Muscle of leg (tissue), 11 donors: Measurements from ENCODE around the gene SAMD4A. TPM values are rescaled to one million over a fixed set of nuclear protein-coding genes. Genes with fewer than 3 reads are reported as not detected.

Experiments
- DNase-seq: peaks from one replicate; pipeline ENCODE4 v3.0.0; 2013
- H3K27ac ChIP-seq: one replicate; pipeline ENCODE4 v1.5.1; 2013; ENCODE audit warnings: mild to moderate bottlenecking, low read length, control low read depth
- H3K27me3 ChIP-seq: one replicate; pipeline ENCODE4 v1.6.1; 2013; ENCODE audit warnings: low read length; ENCODE audit not compliant: control insufficient read depth, insufficient read depth
- H3K36me3 ChIP-seq: one replicate; pipeline ENCODE4 v1.6.1; 2013; ENCODE audit warnings: low read length; ENCODE audit not compliant: control insufficient read depth, insufficient read depth
- H3K4me1 ChIP-seq: one replicate; pipeline ENCODE4 v1.6.1; 2013; ENCODE audit warnings: low read length; ENCODE audit not compliant: control insufficient read depth, insufficient read depth
- H3K4me3 ChIP-seq: one replicate; pipeline ENCODE4 v1.5.1; 2013; ENCODE audit warnings: low read length, control low read depth
- H3K9me3 ChIP-seq: replicated peaks from 2 replicates; pipeline ENCODE4 v1.6.1; 2013; ENCODE audit warnings: low read depth, low read length; ENCODE audit not compliant: control insufficient read depth
- WGBS: methylation state at CpG from one replicate; pipeline ENCODE4 v1.1.5; 2013; ENCODE audit warnings: missing lambda C conversion rate; ENCODE audit not compliant: insufficient coverage; 5-methylcytosine and 5-hydroxymethylcytosine counted together
- polyA plus RNA-seq, 8 donors: library from polyadenylated mRNA; unstranded; fragments of 120-200 nt; gene quantifications; one replicate each; pipeline versions ENCODE4 v1.2.1 to v1.2.3, GENCODE V29; 2013; ENCODE audit warnings: inconsistent platforms in 1 of 8, low replicate concordance in 1 of 8; ENCODE audit not compliant: insufficient read length in 8 of 8, insufficient read depth in 1 of 8
- total RNA-seq: library from RNA; stranded (reverse); fragments of 120-200 nt; gene quantifications from one replicate; pipeline ENCODE4 v1.2.4, GENCODE V29; 2013

The SAMD4A gene
- total and polyA plus RNA-seq, 9 donors, result 39.5 to 74.1 (median 52.8) TPM

- H3K27ac ChIP-seq, result peak overlapping the region; percentile 85
- no peak overlapping the region for H3K4me3 ChIP-seq
- whole genome bisulfite sequencing, result 47% methylated on average over 4 of the region's 11 CpGs
- no peaks in the 10 kb centered on the region for H3K36me3 ChIP-seq
- peaks cover 42% of the 10 kb centered on the region for H3K4me1 ChIP-seq
- no peaks in the 10 kb centered on the region for H3K9me3 ChIP-seq
- peak; percentile 90 for DNase-seq
- no peaks in the 10 kb centered on the region for H3K27me3 ChIP-seq
These were observed 110.1 kb downstream of the SAMD4A start for GRCh38 chr14:54676812-54677708.

- Histone ChIP-seq H3K9me3 (peaks cover 1% of the 10 kb centered on the region), H3K27me3 (no peaks in the 10 kb centered on the region), H3K4me3 (no peak overlapping the region), H3K27ac (no peak overlapping the region), H3K4me1 (peaks cover 26% of the 10 kb centered on the region), H3K36me3 (no peaks in the 10 kb centered on the region)
- DNase-seq, result peak; percentile 66
- no CpG with 5 or more reads among the region's 6 CpGs for WGBS
These were observed 113.7 kb downstream of the SAMD4A start for GRCh38 chr14:54680651-54681050.

GRCh38 chr14:54681811-54682261, 114.9 kb downstream of the SAMD4A start:
- Histone ChIP-seq H3K4me3 (no peak overlapping the region), H3K27me3 (no peaks in the 10 kb centered on the region), H3K4me1 (peaks cover 24% of the 10 kb centered on the region), H3K36me3 (no peaks in the 10 kb centered on the region), H3K27ac (no peak overlapping the region), H3K9me3 (peaks cover 2% of the 10 kb centered on the region)
- DNase-seq, result no peak
- 60% methylated on average over 1 of the region's 4 CpGs for WGBS

- Histone ChIP-seq H3K27ac (no peak overlapping the region), H3K9me3 (peaks cover 2% of the 10 kb centered on the region), H3K4me1 (peaks cover 27% of the 10 kb centered on the region), H3K36me3 (no peaks in the 10 kb centered on the region), H3K4me3 (no peak overlapping the region), H3K27me3 (no peaks in the 10 kb centered on the region)
- WGBS, result 60% methylated on average over 1 of the region's 3 CpGs
- DNase-seq, result no peak
These were observed 115.7 kb downstream of the SAMD4A start for GRCh38 chr14:54682578-54682977.

GRCh38 chr14:54683882-54684794, 117.2 kb downstream of the SAMD4A start:
- H3K27me3 ChIP-seq, result no peaks in the 10 kb centered on the region
- H3K4me3 ChIP-seq, result no peak overlapping the region
- H3K9me3 ChIP-seq, result peaks cover 2% of the 10 kb centered on the region
- no peaks in the 10 kb centered on the region for H3K36me3 ChIP-seq
- WGBS, result 6% methylated on average over 3 of the region's 8 CpGs
- DNase-seq, result peak; percentile 77
- peak overlapping the region; percentile 78 for H3K27ac ChIP-seq
- peaks cover 28% of the 10 kb centered on the region for H3K4me1 ChIP-seq

- peaks cover 28% of the 10 kb centered on the region for H3K4me1 ChIP-seq
- H3K36me3 ChIP-seq, result no peaks in the 10 kb centered on the region
- peaks cover 2% of the 10 kb centered on the region for H3K9me3 ChIP-seq
- H3K27ac ChIP-seq, result peak overlapping the region; percentile 85
- WGBS, result 95% methylated on average over 2 of the region's 4 CpGs
- H3K4me3 ChIP-seq, result no peak overlapping the region
- H3K27me3 ChIP-seq, result no peaks in the 10 kb centered on the region
- no peak for DNase-seq
These were observed 118.4 kb downstream of the SAMD4A start for GRCh38 chr14:54685286-54685845.

GRCh38 chr14:54686219-54686870, 119.4 kb downstream of the SAMD4A start:
- 76% methylated on average over 5 of the region's 8 CpGs for WGBS
- peak; percentile 83 for DNase-seq
- H3K9me3 ChIP-seq, result peaks cover 2% of the 10 kb centered on the region
- peaks cover 35% of the 10 kb centered on the region for H3K4me1 ChIP-seq
- H3K27ac ChIP-seq, result peak overlapping the region; percentile 85
- H3K4me3 ChIP-seq, result no peak overlapping the region
- no peaks in the 10 kb centered on the region for H3K36me3 ChIP-seq
- no peaks in the 10 kb centered on the region for H3K27me3 ChIP-seq

GRCh38 chr14:54686871-54687749, 120.2 kb downstream of the SAMD4A start:
- Histone ChIP-seq H3K9me3 (peaks cover 2% of the 10 kb centered on the region), H3K27ac (peak overlapping the region; percentile 71), H3K27me3 (no peaks in the 10 kb centered on the region), H3K4me1 (peaks cover 35% of the 10 kb centered on the region), H3K4me3 (no peak overlapping the region), H3K36me3 (no peaks in the 10 kb centered on the region)
- 79% methylated on average over 6 of the region's 8 CpGs for WGBS
- no peak for DNase-seq

- peaks cover 38% of the 10 kb centered on the region for H3K4me1 ChIP-seq
- H3K4me3 ChIP-seq, result no peak overlapping the region
- no peak overlapping the region for H3K27ac ChIP-seq
- H3K27me3 ChIP-seq, result no peaks in the 10 kb centered on the region
- H3K36me3 ChIP-seq, result no peaks in the 10 kb centered on the region
- peaks cover 2% of the 10 kb centered on the region for H3K9me3 ChIP-seq
- WGBS, result no CpG with 5 or more reads among the region's 2 CpGs
- DNase-seq, result no peak
These were observed 120.8 kb downstream of the SAMD4A start for GRCh38 chr14:54687750-54688119.
